Eye (tissue), 1 donor: Measurements from ENCODE around the gene KRTAP11-1.
A peak's percentile ranks its signal among the peaks of the same experiment; 100 is the strongest.

Source experiments
- DNase-seq: peaks from one replicate; pipeline ENCODE4 v3.0.0-alpha.2; 2015

Gene KRTAP11-1, protein sequence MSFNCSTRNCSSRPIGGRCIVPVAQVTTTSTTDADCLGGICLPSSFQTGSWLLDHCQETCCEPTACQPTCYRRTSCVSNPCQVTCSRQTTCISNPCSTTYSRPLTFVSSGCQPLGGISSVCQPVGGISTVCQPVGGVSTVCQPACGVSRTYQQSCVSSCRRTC

DNA sequence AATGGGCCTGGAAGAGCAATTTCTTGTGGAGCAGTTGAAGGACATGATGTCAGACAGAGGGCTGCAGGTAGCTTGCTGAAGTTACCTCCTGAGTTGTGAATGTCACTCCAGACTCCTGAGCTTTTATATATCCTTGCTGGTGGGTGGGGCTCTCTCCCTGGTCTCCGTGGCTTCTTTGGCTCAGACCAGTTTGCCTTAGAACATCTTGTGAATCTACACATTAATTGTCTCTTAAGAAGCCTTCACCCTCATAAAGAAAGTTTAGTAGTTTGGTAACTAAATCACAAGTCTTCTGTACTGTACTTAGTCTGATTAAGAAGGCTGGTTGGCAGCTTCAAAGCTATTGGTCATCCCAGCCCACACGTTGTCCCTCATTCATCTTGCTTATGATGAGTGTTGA is at the start of gene KRTAP11-1:
Gene KRTAP11-1 (minus strand): TSS at position 101 of the 400 bp plus-strand sequence. CDS start 56 bp downstream, at position 45.
- no peak for DNase-seq

DNA sequence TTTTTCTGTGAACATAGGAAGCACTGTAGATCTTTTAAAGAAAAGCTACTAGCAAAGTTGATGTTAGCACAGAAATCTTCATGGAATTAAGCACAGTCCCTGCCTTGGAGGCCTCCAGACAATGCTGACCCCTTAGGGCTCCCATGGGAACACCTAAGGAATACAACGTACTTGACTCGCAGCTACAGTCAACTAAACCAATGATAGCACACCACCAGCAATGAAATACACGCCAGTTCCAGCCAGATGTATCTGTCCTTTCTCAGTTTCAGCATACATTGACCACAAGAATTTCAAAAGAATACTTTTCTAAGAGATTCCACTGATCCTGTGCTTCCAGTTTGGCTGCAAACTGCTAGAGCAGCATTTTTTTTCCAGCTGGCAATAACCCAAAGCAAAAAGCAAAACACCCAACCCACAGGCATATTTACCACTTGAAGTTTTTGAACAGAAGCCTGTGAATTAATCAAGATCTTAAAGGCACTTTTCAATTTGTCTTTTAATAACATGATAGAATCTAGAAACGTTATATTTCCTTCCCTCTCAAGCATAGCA is 42.8 kb upstream of the KRTAP11-1 start:
- DNase-seq: peak; percentile 19

DNA sequence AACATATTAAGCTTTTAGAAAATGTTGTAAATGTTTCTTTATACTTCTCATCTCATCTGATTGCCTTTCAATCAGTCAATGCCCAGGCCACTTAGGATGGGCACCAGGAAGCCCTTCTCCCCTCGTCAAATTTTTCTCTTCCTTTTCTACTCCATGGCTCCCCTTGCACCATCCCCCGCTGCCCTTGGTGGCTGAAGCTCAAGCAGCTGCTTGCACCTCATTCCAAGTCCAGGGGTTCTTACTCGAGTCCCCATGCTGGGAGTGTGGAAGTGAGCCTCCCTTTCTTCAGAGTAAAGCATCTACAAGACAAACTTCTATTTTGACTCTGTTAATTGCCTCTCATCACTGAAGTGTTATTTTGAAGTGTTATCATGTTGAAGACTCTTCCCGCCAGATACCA is 39.7 kb upstream of the KRTAP11-1 start:
- DNase-seq: no peak

GRCh38 chr21:30917557-30917956 is 36.2 kb upstream of the KRTAP11-1 start:
- DNase-seq: no peak

DNA sequence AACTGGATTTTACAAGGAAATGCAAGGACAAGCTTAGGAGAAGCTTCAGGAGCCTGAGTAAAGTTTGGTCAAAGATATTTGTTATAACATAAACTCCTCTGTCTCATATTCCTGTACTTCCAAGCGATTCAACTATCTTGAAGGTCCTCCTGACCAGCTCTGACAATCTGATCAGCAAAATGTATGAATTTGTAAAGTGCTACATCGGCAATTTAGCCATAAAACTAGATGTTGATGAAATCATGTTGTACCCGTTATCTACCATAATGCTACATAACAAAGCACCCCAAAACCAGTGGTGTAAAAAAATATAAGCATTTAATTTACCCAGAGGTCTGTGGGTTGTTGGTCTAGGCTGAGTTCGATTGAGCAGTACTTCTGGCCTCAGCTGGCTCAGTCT is 19.5 kb upstream of the KRTAP11-1 start:
- no peak for DNase-seq

DNA sequence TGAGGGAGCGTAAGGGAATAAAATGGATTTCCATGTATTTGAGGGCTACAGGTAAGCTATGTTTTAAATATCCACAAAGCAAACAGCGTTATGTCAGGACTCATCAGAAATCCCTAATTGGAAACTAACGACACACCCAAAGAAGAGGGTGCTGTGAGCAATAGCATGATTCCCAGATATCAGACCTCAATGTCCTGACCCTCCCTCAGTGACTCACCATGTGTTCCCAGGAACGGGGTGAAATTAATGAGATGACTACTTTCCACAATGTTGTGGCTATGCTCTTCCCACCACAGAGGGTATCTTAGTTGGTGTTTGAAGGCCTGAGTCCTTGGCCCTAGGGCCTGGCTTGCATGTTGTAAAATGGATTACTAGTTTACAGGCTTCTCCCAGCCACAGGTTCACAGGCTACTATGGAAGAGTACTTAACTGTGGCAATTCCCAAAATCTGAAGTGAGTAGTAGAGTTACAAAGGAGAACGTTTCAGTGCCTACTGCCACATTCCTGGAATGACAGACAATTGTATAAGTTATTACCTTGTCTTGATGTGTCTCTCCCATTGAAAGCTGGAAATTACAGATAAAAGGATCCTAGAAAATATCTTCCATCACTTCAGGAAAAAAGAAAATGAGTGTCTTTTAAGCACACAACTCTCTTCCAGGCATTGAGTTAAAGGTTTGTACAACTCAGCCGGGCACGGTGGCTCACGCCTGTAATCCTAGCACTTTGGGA is 1.7 kb upstream of the KRTAP11-1 start:
- no peak for DNase-seq

GRCh38 chr21:30880914-30881313 is 466 bp downstream of the KRTAP11-1 start:
- DNase-seq: no peak

DNA sequence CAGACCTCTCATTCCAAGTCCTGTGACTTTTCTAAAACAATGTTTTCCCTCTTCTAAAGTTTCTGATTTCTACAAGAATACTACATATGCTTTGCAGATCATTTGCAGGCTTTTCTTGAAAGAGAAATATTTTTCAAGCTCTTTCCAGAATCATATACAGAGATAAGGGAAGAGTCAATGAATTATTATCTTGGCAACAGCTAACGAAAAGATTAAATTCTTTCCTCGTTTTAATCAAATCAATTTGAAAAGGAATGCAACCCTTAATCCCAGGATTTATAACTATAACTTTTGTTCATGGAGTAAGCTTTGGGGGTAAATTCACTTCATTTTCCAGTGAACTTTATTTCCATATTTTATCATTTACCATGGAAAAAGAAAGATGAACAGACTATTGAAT is 6.9 kb downstream of the KRTAP11-1 start:
- no peak for DNase-seq

DNA sequence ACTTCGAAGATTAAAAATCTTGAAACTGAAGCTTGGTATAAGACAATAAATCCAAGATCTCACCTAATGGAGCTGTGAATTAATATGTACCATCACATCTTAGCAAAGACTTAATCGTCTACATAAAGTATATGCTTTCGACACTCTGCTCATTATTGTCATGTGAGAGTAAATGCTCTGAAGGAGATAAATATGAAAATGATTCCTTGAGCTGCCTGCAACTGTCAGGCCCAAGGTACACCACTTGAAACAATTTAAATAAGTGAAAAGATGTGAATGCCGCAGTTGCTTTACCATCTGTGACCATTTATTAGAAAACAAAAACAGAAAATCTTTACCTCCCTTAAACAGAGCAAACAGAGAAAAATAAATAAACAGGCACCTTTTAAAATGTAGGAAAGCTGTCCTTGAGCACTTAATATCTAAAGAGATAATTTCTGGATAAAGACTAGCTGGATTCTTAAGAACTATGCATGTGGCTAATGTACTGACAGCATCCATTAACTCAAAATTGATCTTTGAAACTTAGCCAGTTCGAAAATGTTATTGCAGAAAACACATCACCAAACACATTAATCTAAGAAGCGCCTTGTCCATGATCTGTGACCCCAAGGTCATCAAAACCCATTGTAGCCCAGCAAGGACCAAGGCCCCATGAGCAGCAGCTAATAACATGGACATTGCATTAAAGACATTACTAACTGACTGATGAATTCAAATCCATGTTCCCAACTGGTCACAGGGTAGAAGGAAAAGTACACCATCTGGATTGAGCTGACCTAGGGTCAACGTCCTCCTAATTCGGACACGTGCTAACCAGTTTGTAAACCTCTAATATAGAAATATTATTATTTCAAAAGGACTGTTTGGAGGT is 33.5 kb downstream of the KRTAP11-1 start:
- peak; percentile 9 for DNase-seq

DNA sequence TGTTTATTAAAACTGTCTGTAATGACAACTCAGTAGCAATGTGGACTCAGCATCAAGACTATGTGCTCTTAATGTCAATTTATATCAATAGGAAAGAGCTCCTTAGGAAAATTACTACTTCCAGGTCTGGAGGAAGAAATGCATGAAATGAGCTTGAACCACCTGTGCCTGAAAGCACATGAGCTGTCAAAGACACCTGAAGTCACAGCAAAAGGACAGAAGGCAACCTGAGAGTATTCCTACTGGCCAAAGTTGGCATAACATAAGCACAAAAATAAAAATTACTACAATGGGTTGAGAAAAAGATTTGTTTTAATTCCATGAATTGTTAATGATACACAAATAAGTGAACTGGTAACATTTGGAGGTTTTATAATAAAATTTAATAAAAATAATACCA is 38.4 kb downstream of the KRTAP11-1 start:
- DNase-seq: no peak

DNA sequence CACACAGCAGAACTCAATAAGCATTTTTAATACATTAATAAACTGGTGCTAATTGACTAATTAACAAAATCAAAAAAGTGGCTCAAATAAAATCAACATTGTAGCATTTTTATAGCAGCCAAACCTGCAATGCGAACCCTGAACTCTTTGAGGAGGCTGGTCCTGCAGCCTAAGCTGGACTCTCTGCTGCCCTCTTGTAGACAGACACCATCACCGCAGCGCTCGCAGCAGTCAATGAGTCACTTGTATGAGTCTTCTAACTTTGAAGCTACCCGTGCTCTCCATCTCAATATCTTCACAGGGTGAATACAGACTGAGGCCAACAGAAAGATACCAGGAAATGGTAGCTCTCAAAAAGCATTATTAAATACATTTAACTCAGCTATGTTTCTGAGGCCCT is 42.1 kb downstream of the KRTAP11-1 start:
- peak; percentile 56 for DNase-seq

DNA sequence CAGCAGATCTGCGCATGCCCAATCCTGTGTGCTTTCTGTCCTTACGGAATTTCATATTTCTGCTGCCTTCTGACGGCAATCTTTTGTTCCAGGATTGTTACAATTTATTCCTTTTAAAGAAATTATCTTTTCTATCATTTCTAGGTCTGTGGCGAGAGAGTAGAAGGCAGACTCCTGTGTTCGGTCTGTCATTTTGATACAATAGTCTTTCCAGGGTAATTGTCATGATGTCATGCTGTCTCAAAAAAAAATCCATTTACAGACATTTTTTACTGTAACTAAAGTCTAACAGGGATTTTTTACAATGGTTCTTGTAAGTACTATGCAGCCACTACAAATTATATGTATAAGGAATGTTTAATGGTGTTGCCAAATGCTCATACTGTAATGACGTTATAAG is 42.8 kb downstream of the KRTAP11-1 start:
- DNase-seq: no peak

- DNase-seq: no peak
Measured at GRCh38 chr21:30831194-30831765, 50.1 kb downstream of the KRTAP11-1 start.
